K562 (cell line): Measurements from ENCODE around the gene PIMREG. TPM values are rescaled to one million over a fixed set of nuclear protein-coding genes. Genes with fewer than 3 reads are reported as not detected.

ENCODE experiments used
- ATAC-seq: fragments of 200-7000 bp; cut with Tn5 transposase; 3 replicates; pipeline ENCODE4 v1.9.1; 2020; ENCODE audit warnings: moderate library complexity
- BruUV-seq: library from RNA; stranded (reverse); fragments of 400-500 nt; replicated peaks from 2 replicates; lab custom pipeline; 2021; lab: Mats Ljungman, UMichigan
- CTCF ChIA-PET: fragments of 300-600 bp; formaldehyde crosslinking; extraction: SDS; loops from one replicate; lab custom pipeline; 2021; ENCODE audit warnings: low intra/inter-chr PET ratio; lab: Yijun Ruan, JAX
- POLR2A ChIA-PET: fragments of 300-600, 350-650 bp; sonication (Branson Sonifier 250); formaldehyde crosslinking; extraction: SDS; loops from one replicate; lab custom pipeline; 2021; ENCODE audit warnings: antibody characterized with exemption, inconsistent platforms; lab: Yijun Ruan, JAX
- DNase-seq, 4 experiments: peaks; one replicate each; pipeline versions ENCODE4 v3.0.0 to v3.0.0-alpha.2; 2011 to 2018; ENCODE audit warnings: low spot score in 3 of 4, mixed read lengths in 3 of 4; ENCODE audit errors: extremely low read depth in 1 of 4
- FAIRE-seq: peaks from 2 replicates; lab custom pipeline; 2011; peaks lifted over from hg19 to GRCh38; lab: Jason Lieb, UNC
- H2AFZ ChIP-seq: 2 replicates; pipeline ENCODE4 v1.6.0; 2011; ENCODE audit warnings: low read depth, low read length, control low read depth, inconsistent platforms
- H3K27ac ChIP-seq: fragments of 200-600 bp; 3 replicates; pipeline ENCODE4 v1.8.0; 2011; ENCODE audit warnings: low read depth, mild to moderate bottlenecking, control low read depth, inconsistent platforms, low read length, moderate library complexity, mixed read lengths; ENCODE audit errors: extremely low read depth
- H3K27me3 ChIP-seq, 2 experiments: fragments of 300-600 bp in 1 of 2; 2 replicates in 1 of 2; 3 replicates in 1 of 2; pipeline versions ENCODE4 v1.6.0 to v1.8.0; 2011; ENCODE audit warnings: inconsistent platforms in 2 of 2, low read length in 2 of 2, mild to moderate bottlenecking in 1 of 2, mixed read lengths in 1 of 2, moderate library complexity in 1 of 2; ENCODE audit not compliant: control insufficient read depth in 2 of 2, insufficient read depth in 2 of 2
- H3K36me3 ChIP-seq: fragments of 300-600 bp; 3 replicates; pipeline ENCODE4 v1.8.0; 2011; ENCODE audit warnings: mild to moderate bottlenecking, low read length, inconsistent platforms; ENCODE audit not compliant: control insufficient read depth, insufficient read depth
- H3K4me1 ChIP-seq, 2 experiments: fragments of 200-600 bp in 1 of 2; replicated peaks in 1 of 2; 2 replicates in 1 of 2; 3 replicates in 1 of 2; pipeline versions ENCODE4 v1.5.1 to v1.8.0; 2011; ENCODE audit warnings: inconsistent platforms in 2 of 2, low read length in 2 of 2, mild to moderate bottlenecking in 1 of 2, mixed read lengths in 1 of 2, moderate library complexity in 1 of 2; ENCODE audit not compliant: control insufficient read depth in 2 of 2, insufficient read depth in 2 of 2
- H3K4me2 ChIP-seq: 2 replicates; pipeline ENCODE4 v1.6.1; 2011; ENCODE audit warnings: low read length, control low read depth, inconsistent platforms, mixed read lengths; ENCODE audit not compliant: insufficient read depth
- H3K4me3 ChIP-seq: fragments of 200-600 bp; sonication (generic), shearing (Covaris generic); 2 replicates; pipeline ENCODE4 v1.5.1; 2016; ENCODE audit warnings: control low read depth, inconsistent platforms
- H3K79me2 ChIP-seq: fragments of 200-600 bp; 3 replicates; pipeline ENCODE4 v1.8.0; 2011; ENCODE audit warnings: low read length, inconsistent platforms; ENCODE audit not compliant: control insufficient read depth, insufficient read depth
- H3K9ac ChIP-seq, 2 experiments: 2 replicates each; pipeline versions ENCODE4 v1.6.0 to v1.6.1; 2011; ENCODE audit warnings: low read depth in 2 of 2, low read length in 2 of 2, control low read depth in 1 of 2, inconsistent platforms in 1 of 2, mild to moderate bottlenecking in 1 of 2, mixed read lengths in 1 of 2; ENCODE audit not compliant: insufficient read depth in 1 of 2
- H3K9me1 ChIP-seq: one replicate; pipeline ENCODE4 v1.6.0; 2011; ENCODE audit warnings: inconsistent platforms, mild to moderate bottlenecking, low read length, moderate library complexity; ENCODE audit not compliant: control insufficient read depth, insufficient read depth
- H3K9me3 ChIP-seq: replicated peaks from 2 replicates; pipeline ENCODE4 v1.5.1; 2011; ENCODE audit warnings: low read depth, low read length, inconsistent platforms; ENCODE audit not compliant: control insufficient read depth, insufficient read depth
- H4K20me1 ChIP-seq: replicated peaks from 2 replicates; pipeline ENCODE4 v1.6.1; 2011; ENCODE audit warnings: low read length, inconsistent platforms, mixed read lengths; ENCODE audit not compliant: control insufficient read depth, insufficient read depth
- DIDO1 ChIP-seq: fragments of 450-650 bp; IDR thresholded peaks from 2 replicates; pipeline ENCODE4 v1.6.1; 2016; ENCODE audit warnings: low read depth, missing biosample characterization, missing genetic modification characterization
- ERF ChIP-seq: fragments of 450-650 bp; formaldehyde crosslinking; IDR thresholded peaks from 2 replicates; pipeline ENCODE4 v1.4.0; 2020; ENCODE audit warnings: mild to moderate bottlenecking, mixed read lengths
- KLF10 ChIP-seq: fragments of 250-450 bp; sonication (Bioruptor Pico); IDR thresholded peaks from 2 replicates; pipeline ENCODE4 v1.6.1; 2021; ENCODE audit warnings: matching md5 sums
- MTA2 ChIP-seq: fragments of 450-650 bp; IDR thresholded peaks from 2 replicates; pipeline ENCODE4 v1.6.1; 2016; ENCODE audit warnings: low read depth
- NONO ChIP-seq, 2 experiments: fragments of 200-400 bp in 1 of 2; fragments of 450-650 bp in 1 of 2; formaldehyde crosslinking in 1 of 2; IDR thresholded peaks; 2 replicates each; pipeline ENCODE4 v1.6.1; 2017; ENCODE audit warnings: low read depth in 2 of 2, mild to moderate bottlenecking in 2 of 2, moderate library complexity in 2 of 2, low read length in 1 of 2
- PRMT5 ChIP-seq: sonication (generic); formaldehyde crosslinking; IDR thresholded peaks from 2 replicates; pipeline ENCODE4 v1.5.0; 2020; ENCODE audit warnings: missing genetic modification reagents
- PTRF ChIP-seq: fragments of 450-650 bp; IDR thresholded peaks from 2 replicates; pipeline ENCODE4 v1.6.1; 2016; ENCODE audit warnings: mild to moderate bottlenecking, missing genetic modification characterization, missing compliant biosample characterization
- WGBS: fragments of 100-300 bp; shearing (Covaris generic); methylation state at CpG from one replicate; pipeline ENCODE4 v1.1.6; 2016; ENCODE audit warnings: low coverage, mixed read lengths; ENCODE audit not compliant: insufficient coverage; ENCODE audit errors: missing lambda C conversion rate; 5-methylcytosine and 5-hydroxymethylcytosine counted together
- in situ Hi-C: fragments of 300-500 bp; cut with MboI; formaldehyde crosslinking; loops from 4 replicates; pipeline ENCODE4 v1.15.0; 2018; ENCODE audit warnings: inconsistent platforms, mixed read lengths
- intact Hi-C: fragments of 100-400 bp; cut with micrococcal nuclease; formaldehyde crosslinking; loops from 2 replicates; pipeline ENCODE4 v1.14.2; 2022
- polyA plus RNA-seq, 8 experiments: library from polyadenylated mRNA; depleted of rRNA in 4 of 8; stranded (reverse) in 5 of 8; unstranded in 3 of 8; fragments of >200 nt; fragmentation: Nextera tagmentation in 2 of 8; fragmentation: Illumina TruSeq in 1 of 8; extraction: Ambion mirVana in 2 of 8; extraction: Trizol in 1 of 8; gene quantifications; 2 replicates each; pipeline versions ENCODE4 v1.2.1 to v1.2.3, GENCODE V29; 2011 to 2014; ENCODE audit warnings: inconsistent platforms in 1 of 8, missing spikeins in 1 of 8
- total RNA-seq, 7 experiments: library from RNA; depleted of rRNA in 6 of 7; stranded (reverse); fragments of >200 nt in 6 of 7; fragmentation: Illumina TruSeq in 2 of 7; extraction: Trizol in 2 of 7; gene quantifications; 2 replicates each; pipeline versions ENCODE4 v1.2.1 to v1.2.3, GENCODE V29; 2011 to 2021; ENCODE audit warnings: low replicate concordance in 1 of 7

Gene PIMREG
- total and polyA plus RNA-seq, 9 of the 15 experiments (the other 6 are each of a cell fraction or from before 2014, with no cell fraction given): 1.1 to 16.7 (median 9.4) TPM

GRCh38 chr17:6455321-6455705, 11.1 kb downstream of the PIMREG start:
- BruUV-seq: no TSS peak
- DNase-seq: no peak
- intact Hi-C loops (loop anchor here (10.0 kb wide), 1 partner anchor 189 kb away; the partner anchor contains the start of genes KIAA0753 and TXNDC17), in situ Hi-C loops (no loop called here)
- Histone ChIP-seq H3K27ac (no peak overlapping the region), H3K9me1 (no peaks in the 10 kb centered on the region), H3K4me3 (no peak overlapping the region), H3K9ac (no peak overlapping the region), H3K36me3 (no peaks in the 10 kb centered on the region), H3K79me2 (no peaks in the 10 kb centered on the region), H3K9me3 (no peaks in the 10 kb centered on the region), H4K20me1 (no peaks in the 10 kb centered on the region), H3K4me2 (no peak overlapping the region), H3K27me3 (no peaks in the 10 kb centered on the region), H2AFZ (no peak overlapping the region), H3K4me1 (peaks cover 24 to 37% of the 10 kb centered on the region in 2 experiments)
- no peak for TF ChIP-seq PRMT5 (CRISPR knock-in tag)
- TF ChIP-seq NONO (IDR thresholded peaks at IDR 0.05; ENCODE audit: low read depth in 2 of 2, low read length in 1 of 2): no peak
- TF ChIP-seq DIDO1: no peak
- no peak for TF ChIP-seq KLF10 (CRISPR knock-in tag)
- TF ChIP-seq MTA2: no peak
- no peak for TF ChIP-seq ERF (CRISPR knock-in tag)
- no peak for TF ChIP-seq PTRF
- 30% methylated on average over 2 of the region's 35 CpGs for WGBS
- no peak for FAIRE-seq
- POLR2A ChIA-PET: no interaction called here
- CTCF ChIA-PET: interaction anchor here (0.6 kb wide), 1 partner anchor 44 kb away, joined by 3 read pairs; no protein-coding TSS in a partner anchor
- no peak for ATAC-seq
